ENCODE results near the gene ORAI3. TPM values are rescaled to one million over a fixed set of nuclear protein-coding genes. Genes with fewer than 3 reads are reported as not detected.

Gene ORAI3
- total RNA-seq, 1 donor from 2014 or later: 19.5 TPM

DNA sequence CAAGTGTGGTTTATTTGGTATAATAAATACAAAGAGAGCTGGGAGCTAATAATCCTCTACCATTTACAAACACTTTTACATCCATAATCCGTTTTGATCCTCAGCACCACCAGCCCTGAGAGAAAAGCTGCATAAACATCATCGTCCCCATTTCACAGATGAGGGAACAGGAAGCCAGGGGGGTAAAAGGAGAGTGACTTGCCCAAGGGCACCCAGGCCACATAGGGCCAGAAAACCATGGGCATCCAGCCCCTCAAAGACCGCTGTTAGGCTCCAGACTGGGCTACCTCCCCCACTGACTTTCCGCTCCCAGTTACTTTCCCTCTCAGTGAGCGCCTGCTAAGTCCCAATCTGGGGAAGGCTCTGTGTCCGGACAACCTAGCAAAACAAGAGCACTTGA, 54.9 kb downstream of the ORAI3 start:
- TF ChIP-seq, protein P1, sequence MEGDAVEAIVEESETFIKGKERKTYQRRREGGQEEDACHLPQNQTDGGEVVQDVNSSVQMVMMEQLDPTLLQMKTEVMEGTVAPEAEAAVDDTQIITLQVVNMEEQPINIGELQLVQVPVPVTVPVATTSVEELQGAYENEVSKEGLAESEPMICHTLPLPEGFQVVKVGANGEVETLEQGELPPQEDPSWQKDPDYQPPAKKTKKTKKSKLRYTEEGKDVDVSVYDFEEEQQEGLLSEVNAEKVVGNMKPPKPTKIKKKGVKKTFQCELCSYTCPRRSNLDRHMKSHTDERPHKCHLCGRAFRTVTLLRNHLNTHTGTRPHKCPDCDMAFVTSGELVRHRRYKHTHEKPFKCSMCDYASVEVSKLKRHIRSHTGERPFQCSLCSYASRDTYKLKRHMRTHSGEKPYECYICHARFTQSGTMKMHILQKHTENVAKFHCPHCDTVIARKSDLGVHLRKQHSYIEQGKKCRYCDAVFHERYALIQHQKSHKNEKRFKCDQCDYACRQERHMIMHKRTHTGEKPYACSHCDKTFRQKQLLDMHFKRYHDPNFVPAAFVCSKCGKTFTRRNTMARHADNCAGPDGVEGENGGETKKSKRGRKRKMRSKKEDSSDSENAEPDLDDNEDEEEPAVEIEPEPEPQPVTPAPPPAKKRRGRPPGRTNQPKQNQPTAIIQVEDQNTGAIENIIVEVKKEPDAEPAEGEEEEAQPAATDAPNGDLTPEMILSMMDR (IDR thresholded peaks at IDR 0.05): no peak
- no peak for DNase-seq
- no peaks in the 10 kb centered on the region for H3K9me3 ChIP-seq
- H3K27ac ChIP-seq: no peak overlapping the region
- ATAC-seq: no peak
- H3K36me3 ChIP-seq: no peaks in the 10 kb centered on the region
- no peaks in the 10 kb centered on the region for H3K4me1 ChIP-seq
- intact Hi-C loops (cut with DNase I): no loop called here
- peaks cover 11% of the 10 kb centered on the region for H3K27me3 ChIP-seq
- no peak overlapping the region for H3K4me3 ChIP-seq

Other genes starting within 250 kb of the ORAI3 start
- gene SRCAP, start 249.9 kb upstream of the ORAI3 start, total RNA-seq: 66.6 TPM
- 26.0 TPM for gene PHKG2, start 200.6 kb upstream of the ORAI3 start, total RNA-seq
- gene CFAP119, start 187.0 kb upstream of the ORAI3 start, total RNA-seq: 5.5 TPM
- gene RNF40, start 186.7 kb upstream of the ORAI3 start, total RNA-seq: 93.6 TPM
- 13.3 TPM for gene ZNF629, start 161.9 kb upstream of the ORAI3 start, total RNA-seq
- gene BCL7C, start 55.0 kb upstream of the ORAI3 start, total RNA-seq: 25.3 TPM
- 9.3 TPM for gene CTF1, start 52.5 kb upstream of the ORAI3 start, total RNA-seq
- gene FBXL19, start 25.5 kb upstream of the ORAI3 start, total RNA-seq: 13.4 TPM
- 18.6 TPM for gene SETD1A, start 8.7 kb downstream of the ORAI3 start, total RNA-seq
- gene HSD3B7, start 36.1 kb downstream of the ORAI3 start, total RNA-seq: 30.4 TPM
- 0.58 TPM for gene STX1B, start 61.6 kb downstream of the ORAI3 start, total RNA-seq
- 91.7 TPM for gene STX4, start 84.5 kb downstream of the ORAI3 start, total RNA-seq
- 8.3 TPM for gene ZNF668, start 125.2 kb downstream of the ORAI3 start, total RNA-seq
- gene ZNF646, start 125.4 kb downstream of the ORAI3 start, total RNA-seq: 20.6 TPM
- 1.8 TPM for gene PRSS53, start 139.9 kb downstream of the ORAI3 start, total RNA-seq
- gene VKORC1, start 145.7 kb downstream of the ORAI3 start, total RNA-seq: 72.7 TPM
- gene BCKDK, start 159.3 kb downstream of the ORAI3 start, total RNA-seq: 33.3 TPM
- gene KAT8, start 168.6 kb downstream of the ORAI3 start, total RNA-seq: 80.4 TPM
- 103 TPM for gene PRSS8, start 186.7 kb downstream of the ORAI3 start, total RNA-seq
- gene PRSS36, start 201.0 kb downstream of the ORAI3 start, total RNA-seq: 3.5 TPM
- 175 TPM for gene FUS, start 231.1 kb downstream of the ORAI3 start, total RNA-seq

All from upper lobe of right lung (tissue), 1 donor.